Esophagus (tissue), 2 donors: ENCODE measurements around the gene PIKFYVE. TPM values are rescaled to one million over a fixed set of nuclear protein-coding genes. Genes with fewer than 3 reads are reported as not detected.
"Not testable (repeated sequence)": the region's sequence is repeated elsewhere in the genome, so short reads cannot be mapped to it uniquely, and the experiment has no call there.

Source experiments
- H3K27ac ChIP-seq, 2 donors: one replicate each; pipeline ENCODE4 v1.5.1; 2013; ENCODE audit warnings: low read depth in 2 of 2, mild to moderate bottlenecking in 2 of 2, inconsistent platforms in 1 of 2, low read length in 1 of 2, moderate library complexity in 1 of 2
- H3K27me3 ChIP-seq, 2 donors: one replicate each; pipeline ENCODE4 v1.6.1; 2013; ENCODE audit warnings: low read length in 2 of 2, control low read depth in 1 of 2, mild to moderate bottlenecking in 1 of 2; ENCODE audit not compliant: insufficient read depth in 2 of 2, control insufficient read depth in 1 of 2
- H3K36me3 ChIP-seq, 2 donors: one replicate each; pipeline ENCODE4 v1.6.1; 2013; ENCODE audit warnings: low read length in 1 of 2; ENCODE audit not compliant: control insufficient read depth in 2 of 2, insufficient read depth in 2 of 2
- H3K4me1 ChIP-seq, 2 donors: one replicate each; pipeline ENCODE4 v1.6.1; 2013; ENCODE audit warnings: low read length in 1 of 2; ENCODE audit not compliant: control insufficient read depth in 2 of 2, insufficient read depth in 2 of 2
- H3K4me3 ChIP-seq, 2 donors: one replicate each; pipeline ENCODE4 v1.5.1; 2013; ENCODE audit warnings: low read length in 2 of 2, mild to moderate bottlenecking in 2 of 2, low read depth in 1 of 2, moderate library complexity in 1 of 2
- H3K9me3 ChIP-seq, 2 donors: one replicate each; pipeline ENCODE4 v1.6.1; 2013; ENCODE audit warnings: mild to moderate bottlenecking in 2 of 2, low read depth in 1 of 2, low read length in 1 of 2, moderate library complexity in 1 of 2; ENCODE audit not compliant: control insufficient read depth in 2 of 2, insufficient read depth in 1 of 2
- WGBS, 2 donors: extraction: QIAGEN DNeasy Blood & Tissue Kit; methylation state at CpG; one replicate each; pipeline ENCODE4 v1.1.7; 2013; 5-methylcytosine and 5-hydroxymethylcytosine counted together
- polyA plus RNA-seq, 2 donors: library from polyadenylated mRNA; stranded (reverse); fragments of 200-250 nt; gene quantifications; one replicate each; pipeline ENCODE4 v1.2.3, GENCODE V29; 2013
- donor health status: healthy with polysubstance abuse.
- donor health status: Bipolar disorder and iron deficiency.

Gene PIKFYVE
- polyA plus RNA-seq, 2 donors = 2.9 to 3.6 TPM

- Histone ChIP-seq H3K4me3 (no peak overlapping the region), H3K9me3 (no peaks in the 10 kb centered on the region), H3K36me3 (peaks cover 0 to 12% of the 10 kb centered on the region in 2 donors), H3K27me3 (no peaks in the 10 kb centered on the region), H3K4me1 (no peaks in the 10 kb centered on the region), H3K27ac (no peak overlapping the region)
- WGBS, 2 donors = 78 to 90% methylated on average over 5 of the region's 5 CpGs
These were observed 86.9 kb downstream of the PIKFYVE start for GRCh38 chr2:208352644-208353567.

- Histone ChIP-seq H3K27ac (no peak overlapping the region), H3K9me3 (no peaks in the 10 kb centered on the region), H3K27me3 (no peaks in the 10 kb centered on the region), H3K4me3 (no peak overlapping the region), H3K36me3 (peaks cover 0 to 12% of the 10 kb centered on the region in 2 donors), H3K4me1 (no peaks in the 10 kb centered on the region)
- 74 to 92% methylated on average over 3 of the region's 3 CpGs for WGBS, 2 donors
These were observed 88.9 kb downstream of the PIKFYVE start for GRCh38 chr2:208354964-208355381.

- WGBS, 2 donors = 50 to 51% methylated on average over 3 of the region's 3 CpGs
- not testable (repeated sequence) for H3K4me1 ChIP-seq, H3K4me3 ChIP-seq, H3K36me3 ChIP-seq, H3K27me3 ChIP-seq, H3K27ac ChIP-seq, H3K9me3 ChIP-seq
These were observed 90.4 kb downstream of the PIKFYVE start for GRCh38 chr2:208356420-208356819.

GRCh38 chr2:208356846-208357574 lies 91.0 kb downstream of the PIKFYVE start:
- no peak overlapping the region for H3K27ac ChIP-seq
- H3K4me1 ChIP-seq = no peaks in the 10 kb centered on the region
- H3K27me3 ChIP-seq = no peaks in the 10 kb centered on the region
- no peak overlapping the region for H3K4me3 ChIP-seq
- H3K36me3 ChIP-seq = peaks cover 0 to 5% of the 10 kb centered on the region in 2 donors
- WGBS, 2 donors = 14 to 16% methylated on average over 1 of the region's 1 CpG
- no peaks in the 10 kb centered on the region for H3K9me3 ChIP-seq

- WGBS, 2 donors = 78 to 81% methylated on average over 10 of the region's 10 CpGs
- no peak overlapping the region for H3K27ac ChIP-seq
- no peaks in the 10 kb centered on the region for H3K27me3 ChIP-seq
- H3K4me3 ChIP-seq = no peak overlapping the region
- H3K4me1 ChIP-seq = no peaks in the 10 kb centered on the region
- H3K9me3 ChIP-seq = no peaks in the 10 kb centered on the region
- peaks cover 0 to 4% of the 10 kb centered on the region in 2 donors for H3K36me3 ChIP-seq
These were observed 92.9 kb downstream of the PIKFYVE start for GRCh38 chr2:208358758-208359631.

- Histone ChIP-seq H3K27me3 (no peaks in the 10 kb centered on the region), H3K27ac (no peak overlapping the region), H3K4me3 (no peak overlapping the region), H3K36me3 (peaks cover 0 to 4% of the 10 kb centered on the region in 2 donors), H3K4me1 (no peaks in the 10 kb centered on the region), H3K9me3 (no peaks in the 10 kb centered on the region)
- WGBS, 2 donors = 90 to 91% methylated on average over 17 of the region's 17 CpGs
These were observed 93.6 kb downstream of the PIKFYVE start for GRCh38 chr2:208359632-208359986.

GRCh38 chr2:208360259-208361076 lies 94.4 kb downstream of the PIKFYVE start:
- no peaks in the 10 kb centered on the region for H3K9me3 ChIP-seq
- H3K27me3 ChIP-seq = no peaks in the 10 kb centered on the region
- 94 to 96% methylated on average over 47 to 48 of the region's 48 CpGs for WGBS, 2 donors
- H3K4me1 ChIP-seq = no peaks in the 10 kb centered on the region
- no peaks in the 10 kb centered on the region for H3K36me3 ChIP-seq
- no peak overlapping the region for H3K4me3 ChIP-seq
- H3K27ac ChIP-seq = no peak overlapping the region

GRCh38 chr2:208361077-208361441 lies 95.0 kb downstream of the PIKFYVE start:
- no peaks in the 10 kb centered on the region for H3K4me1 ChIP-seq

More at GRCh38 chr2:208361077-208361441, 95.0 kb downstream of the PIKFYVE start:
- H3K36me3 ChIP-seq = no peaks in the 10 kb centered on the region
- no peaks in the 10 kb centered on the region for H3K27me3 ChIP-seq
- no peak overlapping the region for H3K4me3 ChIP-seq
- H3K27ac ChIP-seq = no peak overlapping the region
- H3K9me3 ChIP-seq = no peaks in the 10 kb centered on the region
- 93 to 98% methylated on average over 9 of the region's 9 CpGs for WGBS, 2 donors
